ENCODE measurements around the gene NFATC1.

NFATC1 gene

DNA sequence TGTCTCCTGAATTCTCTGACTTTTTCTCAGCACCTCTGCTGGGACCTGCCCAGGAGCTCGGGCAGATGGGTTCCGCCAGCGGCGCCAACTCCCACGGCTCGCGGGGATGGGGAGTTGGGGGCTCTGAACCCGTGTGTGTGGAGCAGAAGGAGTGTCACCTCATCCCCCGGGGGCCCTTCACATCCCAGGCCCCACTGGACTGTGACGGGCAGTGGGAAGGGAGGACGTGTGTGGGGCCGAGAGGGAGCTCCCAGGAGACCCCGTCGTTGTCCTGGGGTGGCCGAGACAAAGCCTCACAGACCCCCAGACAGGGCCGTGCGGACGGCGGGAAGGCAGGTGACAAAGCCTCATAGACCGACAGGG, 153.9 kb downstream of the NFATC1 start:
- H3K9ac ChIP-seq (ENCODE audit: low read depth, low read length), result no peak overlapping the region
- H3K9me3 ChIP-seq (ENCODE audit: control insufficient read depth, insufficient read depth, low read length), result no peaks in the 10 kb centered on the region
- no peaks in the 10 kb centered on the region for H3K4me1 ChIP-seq (ENCODE audit: insufficient read depth, low read length)
- no peaks in the 10 kb centered on the region for H3K36me3 ChIP-seq (ENCODE audit: insufficient read depth, low read length)

DNA sequence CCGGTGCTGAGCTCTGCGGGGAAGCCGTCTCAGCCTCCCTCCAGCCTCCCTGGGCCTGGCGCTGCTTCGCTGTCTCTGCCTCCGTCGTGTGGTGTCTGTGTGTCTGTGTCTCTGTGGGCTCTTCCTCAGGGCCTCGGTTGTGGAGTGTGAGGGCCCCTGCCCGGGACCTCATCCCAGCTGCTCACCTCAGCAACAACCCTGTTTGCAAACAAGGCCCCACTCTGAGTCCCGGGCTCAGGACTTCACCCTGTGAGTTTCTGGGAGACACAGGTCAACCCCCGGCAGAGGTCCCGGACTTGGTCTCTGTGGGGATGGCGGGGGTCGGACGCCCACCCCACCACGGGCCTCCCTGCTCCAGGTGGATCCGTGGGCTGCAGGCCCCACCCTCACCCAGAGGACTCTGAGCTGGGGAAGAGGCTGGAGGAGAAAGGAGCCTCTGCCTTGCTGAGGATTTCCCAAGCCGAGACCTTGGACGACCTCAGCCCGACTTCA, 156.5 kb downstream of the NFATC1 start:
- Histone ChIP-seq H3K4me1 (ENCODE audit: insufficient read depth, low read length) (no peaks in the 10 kb centered on the region), H3K9ac (ENCODE audit: low read depth, low read length) (no peak overlapping the region), H3K9me3 (ENCODE audit: control insufficient read depth, insufficient read depth, low read length) (no peaks in the 10 kb centered on the region), H3K36me3 (ENCODE audit: insufficient read depth, low read length) (no peaks in the 10 kb centered on the region)

DNA sequence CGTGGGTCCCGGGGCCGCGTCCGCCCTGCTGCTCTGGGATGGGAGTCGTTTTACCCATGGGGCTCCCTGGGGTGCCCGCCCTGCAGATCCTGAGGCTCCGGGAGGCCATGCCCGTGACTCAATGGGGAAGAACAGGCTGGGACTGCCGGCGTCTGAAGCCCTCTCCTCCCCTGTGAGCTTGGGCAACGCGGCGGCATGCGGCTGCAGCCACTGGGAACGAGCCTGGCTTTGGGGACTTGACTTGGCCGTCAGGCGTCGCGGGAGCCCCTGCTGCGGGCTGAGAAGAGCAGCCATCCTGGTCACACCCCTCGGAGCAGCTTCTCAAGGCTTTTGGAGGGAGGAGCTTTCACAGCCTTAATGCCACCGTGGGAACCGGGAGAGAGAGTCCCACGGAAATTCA, 157.0 kb downstream of the NFATC1 start:
- Histone ChIP-seq H3K36me3 (ENCODE audit: insufficient read depth, low read length) (no peaks in the 10 kb centered on the region), H3K9ac (ENCODE audit: low read depth, low read length) (no peak overlapping the region), H3K4me1 (ENCODE audit: insufficient read depth, low read length) (no peaks in the 10 kb centered on the region), H3K9me3 (ENCODE audit: control insufficient read depth, insufficient read depth, low read length) (no peaks in the 10 kb centered on the region)

DNA sequence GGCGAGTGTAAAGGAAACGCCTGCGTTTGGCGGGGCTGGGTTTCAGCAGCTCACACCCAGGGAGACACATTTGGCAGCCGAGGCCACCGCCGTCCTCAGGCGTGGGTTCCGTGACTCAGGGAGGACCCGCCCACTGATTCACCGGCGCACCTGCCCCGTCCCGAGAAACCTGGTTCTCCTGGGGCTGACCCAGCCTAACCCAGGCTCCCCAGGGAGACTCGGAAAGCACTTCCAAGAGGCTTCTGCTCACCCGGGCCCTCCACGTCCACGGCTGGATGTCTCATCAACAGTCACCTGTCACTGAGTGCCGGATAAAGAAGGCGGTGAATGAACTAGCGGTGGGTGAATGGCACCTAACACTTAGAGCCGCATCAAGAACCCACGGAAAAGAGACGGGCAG, 157.4 kb downstream of the NFATC1 start:
- Histone ChIP-seq H3K9me3 (ENCODE audit: control insufficient read depth, insufficient read depth, low read length) (no peaks in the 10 kb centered on the region), H3K36me3 (ENCODE audit: insufficient read depth, low read length) (no peaks in the 10 kb centered on the region), H3K9ac (ENCODE audit: low read depth, low read length) (no peak overlapping the region), H3K4me1 (ENCODE audit: insufficient read depth, low read length) (no peaks in the 10 kb centered on the region)

DNA sequence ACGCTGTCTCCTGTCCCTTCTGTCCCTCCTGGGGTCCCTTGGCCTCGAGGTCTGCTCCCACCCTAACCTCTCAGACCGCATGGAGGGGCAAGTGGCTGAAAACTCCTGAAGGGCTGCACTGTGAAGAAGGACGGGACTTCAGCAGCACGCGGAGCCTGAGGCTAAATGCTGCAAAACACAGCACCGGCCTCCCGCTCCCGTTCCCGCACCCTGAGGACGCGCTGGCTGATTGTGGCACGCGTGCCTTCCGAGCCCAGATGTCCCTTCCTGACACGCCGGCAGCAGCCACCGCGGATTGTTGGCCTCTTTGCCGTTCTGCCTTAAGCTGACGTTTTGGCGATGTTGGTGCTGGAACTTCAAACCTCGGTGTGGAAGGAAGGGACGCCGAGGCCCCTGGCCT, 158.0 kb downstream of the NFATC1 start:
- H3K36me3 ChIP-seq (ENCODE audit: insufficient read depth, low read length), result no peaks in the 10 kb centered on the region
- H3K9ac ChIP-seq (ENCODE audit: low read depth, low read length), result no peak overlapping the region
- no peaks in the 10 kb centered on the region for H3K4me1 ChIP-seq (ENCODE audit: insufficient read depth, low read length)
- H3K9me3 ChIP-seq (ENCODE audit: control insufficient read depth, insufficient read depth, low read length), result no peaks in the 10 kb centered on the region

DNA sequence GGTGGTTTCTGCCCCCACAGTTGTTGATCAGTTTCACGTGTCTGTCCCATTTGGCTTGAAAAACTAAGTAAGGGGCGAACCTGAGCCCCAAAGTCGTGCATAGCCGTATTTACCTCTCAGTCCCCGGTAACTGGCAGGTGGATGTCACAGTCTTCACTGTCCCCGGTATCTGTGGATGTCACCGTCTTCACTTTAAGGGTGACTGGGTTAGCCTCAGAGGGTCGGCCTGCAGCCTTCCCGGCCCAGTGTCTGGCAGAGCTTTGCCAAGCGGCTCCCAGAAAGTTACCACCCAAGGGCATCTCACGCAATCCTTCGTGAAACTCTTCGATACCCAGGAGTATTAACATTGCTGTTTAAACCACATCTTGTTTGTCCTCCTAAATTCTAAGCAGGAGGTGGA, 158.6 kb downstream of the NFATC1 start:
- Histone ChIP-seq H3K36me3 (ENCODE audit: insufficient read depth, low read length) (no peaks in the 10 kb centered on the region), H3K4me1 (ENCODE audit: insufficient read depth, low read length) (no peaks in the 10 kb centered on the region), H3K9me3 (ENCODE audit: control insufficient read depth, insufficient read depth, low read length) (no peaks in the 10 kb centered on the region), H3K9ac (ENCODE audit: low read depth, low read length) (no peak overlapping the region)

DNA sequence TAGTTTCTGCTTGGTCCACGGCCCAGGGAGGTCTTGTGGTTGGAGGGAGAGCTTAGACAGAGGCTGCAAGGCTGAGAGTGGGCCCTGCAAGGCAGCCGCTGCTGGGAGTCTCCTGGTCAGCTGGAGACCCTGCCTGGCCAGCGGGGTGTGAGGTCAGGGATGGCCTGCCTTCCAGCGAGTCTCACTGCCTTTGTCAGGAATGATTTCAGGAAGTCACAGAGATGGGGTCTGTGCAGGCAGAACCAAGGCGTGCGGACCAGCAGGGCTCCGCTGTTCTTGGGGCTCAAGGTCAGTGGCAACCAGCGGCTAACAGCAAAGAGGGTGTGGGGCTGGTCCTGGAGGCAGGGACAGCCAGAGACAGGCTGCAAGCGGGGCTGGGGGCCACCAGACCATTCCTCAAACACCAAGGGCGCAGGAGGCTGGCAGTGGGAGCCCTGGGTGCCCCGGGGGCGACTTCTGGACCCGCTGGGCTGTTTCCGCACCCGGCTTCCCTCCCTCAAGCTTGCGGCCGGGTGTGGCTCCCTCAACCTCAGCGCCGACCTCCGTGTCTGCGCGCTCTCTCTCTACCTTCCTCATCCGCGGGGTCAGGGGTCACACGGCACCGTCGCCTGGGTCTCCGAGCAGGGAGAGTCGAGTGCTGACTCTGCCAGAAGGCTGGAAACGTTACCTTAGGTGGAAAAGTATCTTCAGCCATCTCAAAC, 159.4 kb downstream of the NFATC1 start:
- no peaks in the 10 kb centered on the region for H3K4me1 ChIP-seq (ENCODE audit: insufficient read depth, low read length)
- H3K36me3 ChIP-seq (ENCODE audit: insufficient read depth, low read length), result no peaks in the 10 kb centered on the region
- H3K9ac ChIP-seq (ENCODE audit: low read depth, low read length), result no peak overlapping the region
- 0 out of 2 replicates have a peak, but pooled peaks cover 2% of the 10 kb centered on the region for H3K9me3 ChIP-seq (ENCODE audit: control insufficient read depth, insufficient read depth, low read length)

DNA sequence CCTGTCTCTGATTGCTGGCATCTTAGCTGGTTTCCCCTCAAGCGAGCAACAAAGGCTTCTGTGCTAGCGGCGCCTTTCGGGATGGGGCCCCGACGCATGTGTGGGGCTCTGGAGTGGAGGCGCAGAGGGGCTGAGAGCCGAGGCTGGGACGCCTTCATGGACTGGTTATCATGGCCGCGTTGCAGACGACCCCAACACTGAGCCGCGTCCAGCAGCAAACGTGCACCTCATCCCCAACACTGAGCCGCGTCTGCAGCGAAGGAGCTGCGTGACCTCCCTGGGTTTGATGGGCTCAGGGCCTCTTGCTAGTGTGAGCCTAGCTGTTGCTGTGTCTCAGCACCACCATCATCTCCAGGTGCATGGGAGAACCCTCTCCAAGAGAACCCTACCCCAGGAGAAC, 160.2 kb downstream of the NFATC1 start:
- Histone ChIP-seq H3K36me3 (ENCODE audit: insufficient read depth, low read length) (no peaks in the 10 kb centered on the region), H3K4me1 (ENCODE audit: insufficient read depth, low read length) (no peaks in the 10 kb centered on the region), H3K9ac (ENCODE audit: low read depth, low read length) (no peak overlapping the region), H3K9me3 (ENCODE audit: control insufficient read depth, insufficient read depth, low read length) (0 out of 2 replicates have a peak, but pooled peaks cover 2% of the 10 kb centered on the region)

DNA sequence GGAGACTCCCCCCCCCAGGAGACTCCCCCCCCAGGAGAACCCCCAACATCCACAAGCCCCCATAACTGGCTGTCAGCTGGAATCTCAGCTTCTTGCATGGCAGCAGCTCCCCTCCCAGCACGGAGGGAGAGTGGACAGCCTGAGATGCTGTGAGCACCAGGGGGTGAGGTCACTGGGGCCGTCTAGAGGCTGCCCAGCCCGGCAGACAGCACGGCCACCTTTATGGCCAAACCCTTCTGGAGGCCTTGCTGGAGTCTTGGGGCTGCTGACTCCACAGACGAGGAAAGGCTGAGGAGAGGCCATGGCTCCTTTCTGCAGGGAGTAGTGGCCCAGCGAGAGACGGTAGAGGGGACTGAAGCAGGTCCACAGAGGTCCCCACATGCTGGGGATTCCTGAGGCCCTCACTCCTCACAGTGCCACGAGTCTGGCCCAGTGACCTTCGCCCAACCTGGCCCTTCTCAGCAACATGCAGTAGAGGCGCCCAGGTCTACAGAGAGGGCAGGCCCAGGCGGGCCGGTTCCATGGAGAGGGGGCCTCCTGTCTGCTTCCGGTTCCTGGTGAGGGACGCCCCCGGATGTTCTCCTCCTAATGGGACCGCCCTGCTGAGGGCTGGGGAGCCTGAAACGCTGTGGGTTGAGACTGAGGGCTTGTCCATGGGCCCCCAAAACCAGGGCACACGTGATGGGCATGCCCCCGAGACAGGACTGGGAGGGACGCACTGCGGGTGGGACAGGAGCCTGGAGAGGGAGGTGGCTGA, 161.3 kb downstream of the NFATC1 start:
- Histone ChIP-seq H3K36me3 (ENCODE audit: insufficient read depth, low read length) (no peaks in the 10 kb centered on the region), H3K4me1 (ENCODE audit: insufficient read depth, low read length) (no peaks in the 10 kb centered on the region), H3K9me3 (ENCODE audit: control insufficient read depth, insufficient read depth, low read length) (0 out of 2 replicates have a peak, but pooled peaks cover 2% of the 10 kb centered on the region), H3K9ac (ENCODE audit: low read depth, low read length) (no peak overlapping the region)

DNA sequence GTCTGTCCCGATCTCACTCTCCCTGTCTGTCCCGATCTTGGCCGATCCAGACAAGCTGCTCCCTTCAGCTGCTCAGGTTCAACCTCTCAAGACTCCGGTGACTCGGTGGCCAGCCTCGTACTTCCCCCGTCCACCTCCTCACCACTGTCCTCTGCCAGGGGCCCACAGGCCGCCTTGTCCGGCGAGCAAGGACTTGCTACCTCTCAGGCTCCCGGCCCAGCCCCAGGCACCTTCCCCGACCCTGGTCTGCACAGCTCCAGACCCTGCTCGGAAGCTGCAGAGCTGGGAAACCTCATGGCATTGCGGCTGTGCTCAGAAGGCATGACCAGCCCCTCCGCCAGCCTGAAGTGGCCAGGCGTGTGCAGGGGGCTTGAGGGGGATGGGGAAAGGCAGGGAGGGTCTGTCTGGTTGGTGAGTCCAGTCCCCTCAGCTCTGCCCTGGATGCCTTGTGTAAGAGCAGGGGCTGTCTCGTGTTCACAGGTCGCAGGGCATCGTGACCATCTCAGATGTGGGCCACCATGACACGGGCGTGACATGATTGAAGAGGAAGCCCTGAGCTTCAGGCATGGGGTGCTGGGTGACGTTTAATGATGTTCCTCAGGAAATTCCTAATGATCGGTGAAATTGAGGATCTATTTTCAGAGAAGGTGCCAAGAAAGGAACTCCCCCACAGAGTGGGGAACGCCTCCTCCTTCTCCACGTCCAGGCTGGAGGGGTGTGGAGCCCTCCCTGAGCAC, 162.6 kb downstream of the NFATC1 start:
- Histone ChIP-seq H3K9me3 (ENCODE audit: control insufficient read depth, insufficient read depth, low read length) (0 out of 2 replicates have a peak, but pooled peaks cover 2% of the 10 kb centered on the region), H3K9ac (ENCODE audit: low read depth, low read length) (no peak overlapping the region), H3K4me1 (ENCODE audit: insufficient read depth, low read length) (no peaks in the 10 kb centered on the region)

DNA sequence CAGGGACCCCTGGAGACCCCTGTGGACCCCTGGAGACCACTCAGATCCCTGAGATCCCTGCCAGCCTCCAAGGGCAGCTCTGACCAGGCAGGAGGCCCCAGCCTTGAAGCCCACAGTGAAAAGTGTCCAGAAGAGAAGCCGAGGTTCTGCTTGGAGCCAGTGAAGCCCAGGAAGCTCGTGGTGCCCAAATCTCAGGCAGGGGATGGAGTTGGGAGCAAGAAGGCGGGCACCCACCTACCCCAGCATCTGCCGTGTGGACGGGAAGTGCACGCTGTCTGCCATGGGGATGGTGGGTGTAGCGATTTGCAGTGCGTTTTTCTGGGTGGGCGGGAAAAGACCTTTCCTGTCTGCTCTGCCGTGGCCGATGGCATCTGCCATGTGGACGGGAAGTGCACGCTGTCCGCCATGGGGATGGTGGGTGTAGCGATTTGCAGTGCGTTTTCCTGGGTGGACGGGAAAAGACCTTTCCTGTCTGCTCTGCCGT, 163.2 kb downstream of the NFATC1 start:
- H3K4me1 ChIP-seq (ENCODE audit: insufficient read depth, low read length), result no peaks in the 10 kb centered on the region
- H3K9ac ChIP-seq (ENCODE audit: low read depth, low read length), result no peak overlapping the region
- H3K36me3 ChIP-seq (ENCODE audit: insufficient read depth, low read length), result no peaks in the 10 kb centered on the region
- 0 out of 2 replicates have a peak, but pooled peaks cover 2% of the 10 kb centered on the region for H3K9me3 ChIP-seq (ENCODE audit: control insufficient read depth, insufficient read depth, low read length)

More for the DNA sequence above, 162.6 kb downstream of the NFATC1 start:
- H3K36me3 ChIP-seq (ENCODE audit: insufficient read depth, low read length), result no peaks in the 10 kb centered on the region

DNA sequence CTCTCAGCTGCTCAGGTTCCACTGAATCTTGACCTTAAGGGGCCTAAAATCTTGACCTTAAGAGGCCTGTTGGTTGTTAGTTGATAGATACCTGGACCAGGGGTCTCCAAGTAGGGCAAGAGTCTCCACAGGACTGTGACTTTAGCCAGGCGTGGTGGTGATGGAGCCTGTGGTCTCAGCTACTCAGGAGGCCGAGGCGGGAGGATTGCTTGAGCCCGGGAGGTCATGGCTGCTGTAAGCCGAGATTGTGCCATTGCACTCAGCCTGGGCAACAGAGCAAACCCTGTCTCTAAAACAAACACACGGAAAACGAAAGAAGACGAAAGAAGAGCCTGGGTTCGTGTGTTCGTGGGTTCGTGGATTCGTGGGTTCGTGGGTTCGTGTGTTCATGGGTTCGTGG, 163.7 kb downstream of the NFATC1 start:
- no peak overlapping the region for H3K9ac ChIP-seq (ENCODE audit: low read depth, low read length)
- no peaks in the 10 kb centered on the region for H3K36me3 ChIP-seq (ENCODE audit: insufficient read depth, low read length)
- no peaks in the 10 kb centered on the region for H3K4me1 ChIP-seq (ENCODE audit: insufficient read depth, low read length)
- H3K9me3 ChIP-seq (ENCODE audit: control insufficient read depth, insufficient read depth, low read length), result 0 out of 2 replicates have a peak, but pooled peaks cover 2% of the 10 kb centered on the region

DNA sequence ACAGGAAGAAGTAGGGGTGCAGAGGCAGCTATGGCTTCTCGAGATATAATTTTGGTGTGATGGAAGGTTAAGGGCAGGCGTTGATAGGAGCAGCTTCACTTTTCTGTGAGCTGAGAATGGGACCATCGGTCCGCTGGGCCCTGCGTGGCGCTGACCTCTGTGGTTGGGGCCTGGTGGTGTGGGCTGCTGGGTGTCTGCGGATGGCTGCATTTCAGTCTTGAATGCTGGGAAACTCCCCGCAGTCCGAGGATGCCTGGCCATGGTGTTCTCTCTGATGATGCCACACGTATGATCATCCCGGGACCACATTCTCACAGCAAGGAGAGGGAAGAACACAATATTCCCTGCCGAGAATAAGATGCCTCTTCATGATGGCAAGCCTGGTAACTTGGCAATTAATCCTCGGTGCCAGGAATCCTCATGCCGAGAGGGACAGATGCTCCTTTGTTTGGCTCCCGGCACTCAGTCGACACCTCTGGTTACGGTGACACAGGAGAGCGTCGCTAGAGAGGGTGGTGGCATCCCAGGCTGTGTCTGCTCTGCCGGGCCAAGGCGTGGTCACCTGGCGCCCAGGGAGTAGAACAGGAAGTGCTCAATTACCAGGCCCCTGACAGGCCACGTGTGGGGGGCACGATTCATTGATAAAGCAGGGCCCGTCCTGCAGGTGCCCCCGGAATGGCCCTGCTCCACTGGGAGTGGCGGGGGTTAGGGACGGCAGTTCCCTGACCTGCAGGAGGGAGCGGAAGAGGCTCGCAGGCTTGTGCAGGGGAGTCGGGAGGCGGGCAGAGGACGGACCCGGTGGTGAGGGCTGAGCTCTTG, 164.5 kb downstream of the NFATC1 start:
- no peaks in the 10 kb centered on the region for H3K4me1 ChIP-seq (ENCODE audit: insufficient read depth, low read length)

DNA sequence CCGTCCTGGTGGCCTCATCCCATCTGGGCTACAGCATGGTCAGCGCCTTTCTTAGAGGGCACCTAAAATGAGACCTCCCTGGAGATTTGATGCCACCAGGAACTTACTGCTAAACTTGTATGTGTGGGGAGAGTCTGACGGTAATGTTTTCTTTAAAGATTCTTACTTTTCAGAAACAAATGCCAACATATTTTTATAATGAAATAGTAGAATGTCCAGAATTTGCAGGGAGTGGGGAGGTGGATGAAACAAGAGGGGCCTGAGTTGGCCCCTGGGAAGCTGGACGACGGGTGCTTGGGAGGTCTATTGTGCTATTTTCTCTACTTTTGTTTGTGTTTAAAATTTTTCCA, 165.1 kb downstream of the NFATC1 start:
- Histone ChIP-seq H3K9me3 (ENCODE audit: control insufficient read depth, insufficient read depth, low read length) (0 out of 2 replicates have a peak, but pooled peaks cover 2% of the 10 kb centered on the region), H3K9ac (ENCODE audit: low read depth, low read length) (no peak overlapping the region), H3K36me3 (ENCODE audit: insufficient read depth, low read length) (no peaks in the 10 kb centered on the region), H3K4me1 (ENCODE audit: insufficient read depth, low read length) (no peaks in the 10 kb centered on the region)

More for the DNA sequence above, 164.5 kb downstream of the NFATC1 start:
- 0 out of 2 replicates have a peak, but pooled peaks cover 2% of the 10 kb centered on the region for H3K9me3 ChIP-seq (ENCODE audit: control insufficient read depth, insufficient read depth, low read length)
- no peaks in the 10 kb centered on the region for H3K36me3 ChIP-seq (ENCODE audit: insufficient read depth, low read length)
- no peak overlapping the region for H3K9ac ChIP-seq (ENCODE audit: low read depth, low read length)

Measured in ES-I3 (cell line).